Measurements from ENCODE around the gene PLTP.
A peak's percentile ranks its signal among the peaks of the same experiment; 100 is the strongest.
"Not testable (repeated sequence)": the region's sequence is repeated elsewhere in the genome, so short reads cannot be mapped to it uniquely, and the experiment has no call there.

PLTP gene

DNA sequence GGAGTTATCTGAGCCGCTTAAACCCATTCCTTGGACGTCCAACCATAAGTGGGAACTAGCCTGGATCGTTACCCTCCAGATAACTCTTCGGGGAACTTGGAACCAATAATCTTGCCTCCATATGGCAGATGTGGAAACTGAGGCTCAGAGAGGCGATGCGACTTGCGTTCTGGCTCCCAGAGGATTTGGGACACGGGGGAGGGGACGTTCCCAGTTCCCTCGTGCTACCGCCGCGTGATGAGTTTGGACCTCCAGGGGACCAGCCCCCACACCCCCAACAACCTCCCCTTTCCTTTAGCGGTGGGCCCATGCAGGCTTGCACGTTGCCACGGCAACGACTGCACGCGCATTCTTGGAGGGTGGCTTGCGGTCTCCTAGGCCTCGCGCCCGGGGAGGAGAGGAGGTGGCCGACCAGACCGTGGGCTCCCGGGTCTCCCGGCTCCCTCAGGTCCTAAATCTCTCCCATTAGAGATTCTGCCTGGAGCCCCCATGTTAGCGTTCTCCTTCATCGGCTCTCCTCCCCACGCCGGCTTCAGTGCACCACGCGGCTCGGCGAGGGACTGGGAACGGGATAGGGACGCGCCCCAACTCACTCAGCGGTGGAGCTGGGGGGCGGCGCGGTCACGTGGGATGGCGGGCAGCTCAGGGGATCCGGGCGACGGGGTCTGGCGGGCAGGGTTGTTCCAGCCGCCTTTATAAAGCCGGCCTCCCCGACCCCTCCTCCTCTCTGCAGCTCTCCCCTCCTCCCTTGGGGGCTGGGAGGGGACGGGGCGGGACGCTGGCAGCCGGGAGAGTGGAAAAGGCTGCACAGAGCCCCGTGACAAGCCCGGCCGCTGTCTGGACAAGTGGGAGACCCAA, at the start of gene PLTP:
PLTP (minus strand) TSS at position 670 of the 858 bp plus-strand sequence. CDS start 703 bp downstream, outside the sequence.
- H3K4me1 ChIP-seq (ENCODE audit: control insufficient read depth, insufficient read depth, low read length, unreplicated experiment), result peaks cover 13% of the 10 kb centered on the region
- H2AFZ ChIP-seq (ENCODE audit: low read length, unreplicated experiment), result peak within 1 kb of the TSS; percentile 58
- H3K27ac ChIP-seq (ENCODE audit: low read depth, low read length), result no peak within 1 kb of the TSS
- peak within 1 kb of the TSS; percentile 71 for H3K4me3 ChIP-seq (ENCODE audit: low read depth, low read length)
- H3K27me3 ChIP-seq (ENCODE audit: insufficient read depth, low read length), result no peaks in the 10 kb centered on the region
- no peaks in the 10 kb centered on the region for H3K36me3 ChIP-seq (ENCODE audit: insufficient read depth, low read length)
- no peaks in the 10 kb centered on the region for H3K79me2 ChIP-seq (ENCODE audit: control insufficient read depth, insufficient read depth, low read length, unreplicated experiment)

- no peaks in the 10 kb centered on the region for H3K27me3 ChIP-seq (ENCODE audit: insufficient read depth, low read length)
- no peaks in the 10 kb centered on the region for H3K4me1 ChIP-seq (ENCODE audit: control insufficient read depth, insufficient read depth, low read length, unreplicated experiment)
- H2AFZ ChIP-seq (ENCODE audit: low read length, unreplicated experiment), result no peak overlapping the region
- H3K36me3 ChIP-seq (ENCODE audit: insufficient read depth, low read length), result peaks cover 28% of the 10 kb centered on the region; the same call in 1 of the 2 replicates
- H3K79me2 ChIP-seq (ENCODE audit: control insufficient read depth, insufficient read depth, low read length, unreplicated experiment), result no peaks in the 10 kb centered on the region
- H3K4me3 ChIP-seq (ENCODE audit: low read depth, low read length), result no peak overlapping the region
- H3K27ac ChIP-seq (ENCODE audit: low read depth, low read length), result no peak overlapping the region
Measured at GRCh38 chr20:45959956-45960630, 48.1 kb upstream of the PLTP start.

- Histone ChIP-seq H3K36me3 (ENCODE audit: insufficient read depth, low read length) (peaks cover 27% of the 10 kb centered on the region; the same call in 1 of the 2 replicates), H3K27ac (ENCODE audit: low read depth, low read length) (no peak overlapping the region), H3K4me3 (ENCODE audit: low read depth, low read length) (no peak overlapping the region), H2AFZ (ENCODE audit: low read length, unreplicated experiment) (no peak overlapping the region), H3K4me1 (ENCODE audit: control insufficient read depth, insufficient read depth, low read length, unreplicated experiment) (no peaks in the 10 kb centered on the region), H3K27me3 (ENCODE audit: insufficient read depth, low read length) (no peaks in the 10 kb centered on the region), H3K79me2 (ENCODE audit: control insufficient read depth, insufficient read depth, low read length, unreplicated experiment) (no peaks in the 10 kb centered on the region)
Measured at GRCh38 chr20:45959126-45959525, 47.2 kb upstream of the PLTP start.

GRCh38 chr20:45958593-45958992, 46.6 kb upstream of the PLTP start:
- H3K4me3 ChIP-seq (ENCODE audit: low read depth, low read length), result no peak overlapping the region
- H2AFZ ChIP-seq (ENCODE audit: low read length, unreplicated experiment), result no peak overlapping the region
- H3K27ac ChIP-seq (ENCODE audit: low read depth, low read length), result no peak overlapping the region
- H3K4me1 ChIP-seq (ENCODE audit: control insufficient read depth, insufficient read depth, low read length, unreplicated experiment), result no peaks in the 10 kb centered on the region
- no peaks in the 10 kb centered on the region for H3K27me3 ChIP-seq (ENCODE audit: insufficient read depth, low read length)
- H3K36me3 ChIP-seq (ENCODE audit: insufficient read depth, low read length), result peaks cover 23% of the 10 kb centered on the region; the same call in 1 of the 2 replicates
- H3K79me2 ChIP-seq (ENCODE audit: control insufficient read depth, insufficient read depth, low read length, unreplicated experiment), result no peaks in the 10 kb centered on the region

DNA sequence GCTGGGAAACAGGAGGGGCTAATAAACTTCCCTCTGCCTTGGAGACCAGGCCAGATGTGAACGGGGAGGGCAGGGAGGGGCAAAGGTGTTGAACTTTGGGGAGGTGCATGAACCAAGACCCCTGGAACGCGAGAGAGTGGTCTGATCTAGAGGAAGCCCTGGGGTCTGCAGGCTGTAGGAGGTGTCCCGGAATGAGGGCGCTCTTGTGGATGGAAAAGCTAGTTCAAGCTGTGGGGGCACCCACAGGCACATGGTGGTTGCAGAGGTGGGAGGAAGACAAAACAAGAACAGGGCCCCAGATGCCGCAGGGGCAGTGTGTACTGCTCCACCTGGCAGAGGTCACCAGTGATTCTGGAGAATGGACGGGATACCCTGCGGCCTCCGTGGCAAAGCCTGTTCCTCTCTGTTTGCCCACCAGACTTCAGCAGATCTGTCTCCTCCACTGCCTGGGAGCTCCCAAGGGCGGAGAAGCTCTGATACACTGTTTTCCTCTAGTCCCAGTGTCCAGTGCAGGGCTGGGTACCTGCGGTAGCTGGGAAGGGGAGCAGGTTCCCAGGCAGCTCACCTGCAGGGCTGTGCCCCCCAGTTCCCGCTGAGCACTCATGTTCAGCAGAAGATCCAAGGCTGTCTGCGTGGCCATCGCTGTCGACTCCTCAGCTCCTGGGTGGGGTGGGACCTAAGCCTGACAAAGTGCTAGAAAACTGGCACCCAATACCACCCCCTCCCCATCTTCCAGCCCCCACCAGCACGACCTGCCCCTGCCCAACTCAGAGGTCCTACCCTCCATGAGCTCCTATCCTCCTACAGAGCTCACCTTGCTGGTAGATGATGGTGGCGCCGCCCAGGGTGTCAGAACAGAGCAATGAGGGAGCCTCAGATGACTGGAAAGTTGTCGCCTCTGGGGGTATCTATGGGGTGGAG, 45.3 kb upstream of the PLTP start:
- Histone ChIP-seq H3K27ac (ENCODE audit: low read depth, low read length) (no peak overlapping the region), H3K36me3 (ENCODE audit: insufficient read depth, low read length) (peaks cover 33% of the 10 kb centered on the region; the same call in 1 of the 2 replicates), H3K4me1 (ENCODE audit: control insufficient read depth, insufficient read depth, low read length, unreplicated experiment) (no peaks in the 10 kb centered on the region), H2AFZ (ENCODE audit: low read length, unreplicated experiment) (no peak overlapping the region), H3K4me3 (ENCODE audit: low read depth, low read length) (no peak overlapping the region), H3K79me2 (ENCODE audit: control insufficient read depth, insufficient read depth, low read length, unreplicated experiment) (no peaks in the 10 kb centered on the region), H3K27me3 (ENCODE audit: insufficient read depth, low read length) (no peaks in the 10 kb centered on the region)

DNA sequence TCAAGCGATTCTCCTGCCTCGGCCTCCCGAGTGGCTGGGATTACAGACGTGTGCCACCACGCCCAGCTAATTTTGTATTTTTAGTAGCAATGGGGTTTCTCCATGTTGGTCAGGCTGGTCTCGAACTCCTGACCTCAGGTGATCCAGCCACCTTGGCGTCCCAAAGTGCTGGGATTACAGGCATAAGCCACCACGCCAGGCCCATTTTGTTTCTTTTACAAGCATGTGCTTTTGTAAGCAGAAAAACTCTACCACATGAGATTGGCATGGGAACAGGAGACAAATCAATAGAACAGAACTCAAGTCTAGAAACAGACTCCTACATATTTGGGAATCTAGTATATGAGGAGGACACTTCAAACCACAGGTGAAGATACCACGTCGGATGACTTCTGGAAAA, 44.4 kb upstream of the PLTP start:
- H3K4me1 ChIP-seq (ENCODE audit: control insufficient read depth, insufficient read depth, low read length, unreplicated experiment); H3K27ac ChIP-seq (ENCODE audit: low read depth, low read length); H3K79me2 ChIP-seq (ENCODE audit: control insufficient read depth, insufficient read depth, low read length, unreplicated experiment); H2AFZ ChIP-seq (ENCODE audit: low read length, unreplicated experiment); H3K27me3 ChIP-seq (ENCODE audit: insufficient read depth, low read length); H3K4me3 ChIP-seq (ENCODE audit: low read depth, low read length): not testable (repeated sequence)
- H3K36me3 ChIP-seq (ENCODE audit: insufficient read depth, low read length), result peaks cover 33% of the 10 kb centered on the region; the same call in 1 of the 2 replicates

- no peaks in the 10 kb centered on the region for H3K4me1 ChIP-seq (ENCODE audit: control insufficient read depth, insufficient read depth, low read length, unreplicated experiment)
- no peak overlapping the region for H2AFZ ChIP-seq (ENCODE audit: low read length, unreplicated experiment)
- peaks cover 18% of the 10 kb centered on the region; the same call in 1 of the 2 replicates for H3K36me3 ChIP-seq (ENCODE audit: insufficient read depth, low read length)
- no peaks in the 10 kb centered on the region for H3K27me3 ChIP-seq (ENCODE audit: insufficient read depth, low read length)
- H3K4me3 ChIP-seq (ENCODE audit: low read depth, low read length), result no peak overlapping the region
- no peaks in the 10 kb centered on the region for H3K79me2 ChIP-seq (ENCODE audit: control insufficient read depth, insufficient read depth, low read length, unreplicated experiment)
- H3K27ac ChIP-seq (ENCODE audit: low read depth, low read length), result no peak overlapping the region
Measured at GRCh38 chr20:45953672-45954071, 41.7 kb upstream of the PLTP start.

DNA sequence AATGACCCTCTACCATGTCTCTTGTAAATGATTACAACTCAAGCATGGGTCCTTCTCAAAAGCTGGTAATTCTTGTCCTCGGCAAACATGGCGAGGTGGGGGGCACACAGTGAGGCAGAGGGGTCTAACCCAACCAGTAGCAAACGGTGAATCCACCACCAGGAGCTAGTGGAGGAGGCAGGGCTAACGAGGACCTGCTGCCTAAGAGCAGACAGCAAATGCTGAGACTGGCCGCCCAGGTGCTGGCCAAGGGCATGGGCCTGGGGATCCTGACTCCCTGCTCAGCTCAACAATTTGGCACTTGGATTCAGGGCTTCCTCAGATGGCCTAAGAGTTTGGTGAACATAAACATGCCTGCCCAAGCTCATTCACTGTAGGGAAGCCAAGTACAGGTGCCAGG, 40.9 kb upstream of the PLTP start:
- Histone ChIP-seq H3K36me3 (ENCODE audit: insufficient read depth, low read length) (peaks cover 13% of the 10 kb centered on the region; the same call in 1 of the 2 replicates), H3K27me3 (ENCODE audit: insufficient read depth, low read length) (no peaks in the 10 kb centered on the region), H3K4me1 (ENCODE audit: control insufficient read depth, insufficient read depth, low read length, unreplicated experiment) (no peaks in the 10 kb centered on the region), H3K79me2 (ENCODE audit: control insufficient read depth, insufficient read depth, low read length, unreplicated experiment) (no peaks in the 10 kb centered on the region), H3K27ac (ENCODE audit: low read depth, low read length) (no peak overlapping the region), H3K4me3 (ENCODE audit: low read depth, low read length) (no peak overlapping the region), H2AFZ (ENCODE audit: low read length, unreplicated experiment) (no peak overlapping the region)

DNA sequence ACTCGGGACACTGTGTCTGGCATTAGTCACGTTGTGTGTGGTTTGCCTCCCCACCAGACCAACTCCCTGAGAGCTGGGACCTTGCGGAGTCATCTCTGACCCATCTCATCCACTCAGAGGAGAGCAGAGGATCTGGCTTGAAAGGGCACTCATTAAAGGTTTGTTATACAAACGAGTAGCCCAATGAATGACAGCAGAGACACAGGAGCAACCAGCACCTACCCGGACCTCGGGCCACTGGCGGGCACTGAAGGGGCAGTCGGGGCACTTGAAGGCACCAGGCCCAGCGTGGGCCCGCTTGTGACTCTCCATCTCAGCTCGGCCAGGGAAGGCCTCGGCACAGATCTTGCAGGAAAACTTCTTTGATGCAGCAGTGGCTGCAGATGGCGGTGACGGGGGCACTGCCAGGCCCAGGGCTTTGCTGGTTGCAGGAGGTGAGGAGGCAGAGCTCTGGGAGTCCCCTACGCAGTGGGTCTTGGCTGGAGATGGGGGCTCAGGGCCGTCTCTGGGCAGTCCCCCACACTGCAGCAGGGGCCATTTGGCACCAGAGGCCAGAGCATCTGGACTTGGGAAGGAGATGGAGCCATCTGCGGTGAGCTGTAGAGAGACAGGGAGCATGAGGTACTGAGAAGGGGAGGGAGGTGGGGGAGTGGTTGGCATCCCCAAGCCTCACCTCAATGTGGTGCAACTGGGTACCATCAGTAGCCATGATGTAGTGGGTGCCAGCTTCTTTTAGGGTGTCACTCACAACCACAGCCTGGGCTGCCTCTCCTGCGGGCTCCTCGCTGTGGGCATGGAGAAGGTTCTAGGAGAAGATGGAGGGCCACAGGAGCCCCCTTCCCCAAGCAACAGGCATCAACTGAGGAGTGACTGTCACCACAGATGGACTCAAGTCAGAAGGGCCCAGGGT, 40.2 kb upstream of the PLTP start:
- Histone ChIP-seq H3K27me3 (ENCODE audit: insufficient read depth, low read length) (no peaks in the 10 kb centered on the region), H2AFZ (ENCODE audit: low read length, unreplicated experiment) (no peak overlapping the region), H3K4me3 (ENCODE audit: low read depth, low read length) (no peak overlapping the region), H3K4me1 (ENCODE audit: control insufficient read depth, insufficient read depth, low read length, unreplicated experiment) (no peaks in the 10 kb centered on the region), H3K79me2 (ENCODE audit: control insufficient read depth, insufficient read depth, low read length, unreplicated experiment) (no peaks in the 10 kb centered on the region), H3K27ac (ENCODE audit: low read depth, low read length) (no peak overlapping the region), H3K36me3 (ENCODE audit: insufficient read depth, low read length) (peaks cover 13% of the 10 kb centered on the region; the same call in 1 of the 2 replicates)

Data from ACC112 (cell line).